GM12878 (cell line): Measurements from ENCODE around the gene CHMP3. TPM values are rescaled to one million over a fixed set of nuclear protein-coding genes. Genes with fewer than 3 reads are reported as not detected.

ENCODE experiments used
- ATAC-seq: fragments of 200-7000 bp; cut with Tn5 transposase; 3 replicates; pipeline ENCODE4 v1.9.1; 2020; ENCODE audit warnings: mild to moderate bottlenecking, moderate library complexity
- BruUV-seq: library from RNA; stranded (reverse); fragments of 400-500 nt; replicated peaks from 2 replicates; lab custom pipeline; 2021; lab: Mats Ljungman, UMichigan
- CTCF ChIA-PET: fragments of 300-600 bp; sonication (Branson Sonifier 250); formaldehyde crosslinking; extraction: SDS; loops from one replicate; lab custom pipeline; 2021; ENCODE audit warnings: inconsistent platforms; lab: Yijun Ruan, JAX
- POLR2A ChIA-PET: fragments of 350-600 bp; formaldehyde crosslinking; extraction: SDS; loops from one replicate; lab custom pipeline; 2021; ENCODE audit warnings: inconsistent platforms; lab: Charles Lee
- RAD21 ChIA-PET: fragments of 300-600 bp; sonication (Branson Sonifier 250); formaldehyde crosslinking; loops from one replicate; lab custom pipeline; 2023; ENCODE audit warnings: antibody characterized with exemption; ENCODE audit not compliant: unreplicated experiment; lab: Charles Lee
- SMC1A ChIA-PET: fragments of 300-600 bp; sonication (Branson Sonifier 250); formaldehyde crosslinking; loops from one replicate; lab custom pipeline; 2023; ENCODE audit not compliant: unreplicated experiment, uncharacterized antibody; lab: Charles Lee
- DNase-seq: peaks from one replicate; pipeline ENCODE4 v3.0.0-alpha.2; 2011; ENCODE audit warnings: low read depth, low spot score
- FAIRE-seq: peaks from 3 replicates; lab custom pipeline; 2011; peaks lifted over from hg19 to GRCh38; lab: Jason Lieb, UNC
- H2AFZ ChIP-seq: 2 replicates; pipeline ENCODE4 v1.6.0; 2011; ENCODE audit warnings: low read depth, low read length, control low read depth; ENCODE audit not compliant: control insufficient read depth
- H3K27ac ChIP-seq: 2 replicates; pipeline ENCODE4 v1.5.1; 2011; ENCODE audit warnings: control low read depth; ENCODE audit not compliant: control insufficient read depth, insufficient read depth
- H3K27me3 ChIP-seq, 2 experiments: replicated peaks in 1 of 2; 2 replicates each; pipeline versions ENCODE4 v1.6.0 to v1.6.1; 2011; ENCODE audit warnings: low read length in 1 of 2; ENCODE audit not compliant: control insufficient read depth in 2 of 2, insufficient read depth in 2 of 2
- H3K36me3 ChIP-seq, 2 experiments: 2 replicates each; pipeline ENCODE4 v1.5.1; 2011; ENCODE audit warnings: low read length in 1 of 2; ENCODE audit not compliant: control insufficient read depth in 2 of 2, insufficient read depth in 2 of 2
- H3K4me1 ChIP-seq: 2 replicates; pipeline ENCODE4 v1.6.1; 2011; ENCODE audit warnings: mild to moderate bottlenecking, low read length, moderate library complexity, mixed read lengths; ENCODE audit not compliant: control insufficient read depth, insufficient read depth
- H3K4me2 ChIP-seq: 2 replicates; pipeline ENCODE4 v1.6.0; 2011; ENCODE audit warnings: control low read depth; ENCODE audit not compliant: control insufficient read depth, insufficient read depth
- H3K4me3 ChIP-seq: fragments of 200-600 bp; sonication (generic); 2 replicates; pipeline ENCODE4 v1.5.1; 2016
- H3K79me2 ChIP-seq: 2 replicates; pipeline ENCODE4 v1.6.0; 2011; ENCODE audit warnings: low read length; ENCODE audit not compliant: control insufficient read depth, insufficient read depth
- H3K9ac ChIP-seq: 2 replicates; pipeline ENCODE4 v1.8.0; 2011; ENCODE audit warnings: low read length, control low read depth, mixed read lengths; ENCODE audit not compliant: control insufficient read depth, insufficient read depth
- H3K9me3 ChIP-seq: replicated peaks from 3 replicates; pipeline ENCODE4 v1.5.1; 2011; ENCODE audit warnings: mild to moderate bottlenecking, low read length; ENCODE audit not compliant: control insufficient read depth, insufficient read depth
- H4K20me1 ChIP-seq: 2 replicates; pipeline ENCODE4 v1.6.0; 2011; ENCODE audit not compliant: control insufficient read depth, insufficient read depth
- CUX1 ChIP-seq: IDR thresholded peaks from 2 replicates; pipeline ENCODE4 v1.6.1; 2012; ENCODE audit warnings: improper control_type of control experiment, low read depth, low read length; ENCODE audit not compliant: insufficient replicate concordance
- RFX5 ChIP-seq: IDR thresholded peaks from 2 replicates; pipeline ENCODE4 v1.6.1; 2011; ENCODE audit warnings: low read depth, low read length, improper control_type of control experiment
- ZZZ3 ChIP-seq: IDR thresholded peaks from 2 replicates; pipeline ENCODE4 v1.6.1; 2011; ENCODE audit warnings: low read depth; ENCODE audit not compliant: control insufficient read depth, insufficient read length
- whole genome bisulfite sequencing: methylation state at CpG from one replicate; pipeline ENCODE4 v1.1.6; 2016; ENCODE audit warnings: low lambda C conversion rate; ENCODE audit not compliant: insufficient replicate concordance, insufficient coverage; ENCODE audit errors: missing lambda C conversion rate; 5-methylcytosine and 5-hydroxymethylcytosine counted together
- in situ Hi-C: fragments of 300-500 bp; cut with MboI; formaldehyde crosslinking; loops from 9 replicates; pipeline ENCODE4 v1.14.3; 2018; ENCODE audit warnings: mixed read lengths
- intact Hi-C: fragments of 100-400 bp; cut with micrococcal nuclease; formaldehyde crosslinking; loops from one replicate; pipeline ENCODE4 v1.14.2; 2022; ENCODE audit not compliant: unreplicated experiment
- polyA plus RNA-seq, 11 experiments: library from polyadenylated mRNA; depleted of rRNA in 4 of 11; unstranded in 6 of 11; stranded (reverse) in 5 of 11; fragments of >200 nt; fragmentation: Nextera tagmentation in 4 of 11; fragmentation: Illumina TruSeq in 1 of 11; extraction: Ambion mirVana in 4 of 11; extraction: Trizol in 1 of 11; gene quantifications; 1 replicate in 1 of 11; 2 replicates in 10 of 11; pipeline versions ENCODE4 v1.2.1 to v1.2.3, GENCODE V29; 2011 to 2016; ENCODE audit warnings: inconsistent platforms in 2 of 11, missing spikeins in 2 of 11, low read depth in 1 of 11
- total RNA-seq, 4 experiments: library from RNA; depleted of rRNA in 3 of 4; stranded (reverse); fragments of >200 nt in 3 of 4; fragmentation: Illumina TruSeq in 1 of 4; extraction: Trizol in 1 of 4; gene quantifications; 2 replicates each; pipeline versions ENCODE4 v1.2.1 to v1.2.3, GENCODE V29; 2013 to 2021

CHMP3 gene
- total and polyA plus RNA-seq, 10 of the 15 experiments (the other 5 are each of a cell fraction or from before 2014, with no cell fraction given) = 22.5 to 56.8 (median 32.5) TPM

- Histone ChIP-seq H3K79me2 (no peaks in the 10 kb centered on the region), H3K9me3 (no peaks in the 10 kb centered on the region), H4K20me1 (no peaks in the 10 kb centered on the region; the same call in 1 of the 2 replicates), H2AFZ (no peak overlapping the region), H3K9ac (no peak overlapping the region), H3K27me3 (no peaks in the 10 kb centered on the region), H3K4me1 (no peaks in the 10 kb centered on the region), H3K4me3 (no peak overlapping the region), H3K27ac (no peak overlapping the region), H3K36me3 (peaks cover 14 to 58% of the 10 kb centered on the region in 2 experiments), H3K4me2 (no peak overlapping the region)
- intact Hi-C loops (no loop called here), in situ Hi-C loops (no loop called here)
- no peak for ATAC-seq
- FAIRE-seq = no peak
- DNase-seq = no peak
- ChIA-PET POLR2A (no interaction called here), RAD21 (interaction anchor here (0.6 kb wide), 1 partner anchor 469 kb away, joined by 3 read pairs; no protein-coding TSS in a partner anchor), SMC1A (interaction anchor here (0.6 kb wide), 1 partner anchor 26 kb away, joined by 4 read pairs; no protein-coding TSS in a partner anchor), CTCF (no interaction called here)
- TF ChIP-seq RFX5 = no peak
- WGBS = 68% methylated on average over 3 of the region's 3 CpGs
- BruUV-seq = no TSS peak
These were observed 81.2 kb downstream of the CHMP3 start for GRCh38 chr2:86482034-86482433.

DNA sequence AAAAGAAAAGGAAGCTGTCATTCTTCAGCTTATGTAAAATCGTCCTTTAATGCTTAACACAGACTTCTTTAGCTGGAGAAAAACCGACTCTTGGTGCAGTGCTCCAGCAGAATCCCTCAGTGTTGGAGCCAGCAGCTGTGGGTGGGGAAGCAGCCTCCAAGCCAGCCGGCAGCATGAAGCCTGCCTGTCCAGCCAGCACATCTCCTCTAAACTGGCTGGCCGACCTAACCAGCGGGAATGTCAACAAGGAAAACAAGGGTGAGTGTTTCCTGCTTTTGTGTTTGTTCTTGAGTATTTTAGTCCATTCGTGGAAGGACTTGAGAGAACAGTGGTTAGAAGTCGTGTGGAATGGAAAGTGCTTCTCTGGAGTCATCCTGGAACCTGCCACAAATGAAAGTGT, 83.1 kb downstream of the CHMP3 start:
- no peak overlapping the region for H3K27ac ChIP-seq
- ChIA-PET SMC1A (interaction anchor here (0.9 to 1.0 kb wide), 2 partner anchors 10 to 13 kb away, joined by 3 to 4 read pairs; no protein-coding TSS in a partner anchor), CTCF (interaction anchor here (0.6 to 1.2 kb wide), 4 partner anchors 33 to 1520 kb away, joined by 3 to 4 read pairs (median 3); no protein-coding TSS in a partner anchor), RAD21 (no interaction called here), POLR2A (no interaction called here)
- H3K79me2 ChIP-seq = no peaks in the 10 kb centered on the region
- TF ChIP-seq CUX1 = no peak
- TF ChIP-seq ZZZ3 = no peak
- H2AFZ ChIP-seq = no peak overlapping the region
- peaks cover 15 to 55% of the 10 kb centered on the region in 2 experiments for H3K36me3 ChIP-seq
- no peaks in the 10 kb centered on the region for H3K27me3 ChIP-seq
- H3K4me2 ChIP-seq = no peak overlapping the region
- H3K4me3 ChIP-seq = no peak overlapping the region
- FAIRE-seq (no peak), ATAC-seq (no peak), DNase-seq (no peak)
- H3K9me3 ChIP-seq = no peaks in the 10 kb centered on the region
- in situ Hi-C loops = no loop called here
- no peaks in the 10 kb centered on the region for H3K4me1 ChIP-seq
- intact Hi-C loops = no loop called here
- no peak overlapping the region for H3K9ac ChIP-seq
- WGBS = 79% methylated on average over 7 of the region's 7 CpGs
- no TSS peak for BruUV-seq
- no peaks in the 10 kb centered on the region; the same call in 1 of the 2 replicates for H4K20me1 ChIP-seq
